ENCODE measurements around the gene HIVEP3.

GRCh38 chr1:41728403-41729202 is 190.1 kb downstream of the HIVEP3 start:
- TF ChIP-seq CTCF (IDR thresholded peaks at IDR 0.05) (no peak), POLR2AphosphoS5 (IDR thresholded peaks at IDR 0.05) (no peak), EP300 (IDR thresholded peaks at IDR 0.05) (no peak), POLR2A (IDR thresholded peaks at IDR 0.05; ENCODE audit: low read depth) (no peak)
